Activated CD4-positive, alpha-beta memory T cell treated with anti-CD3 and anti-CD28 coated beads for 36 hours (primary cell): ENCODE results near the gene AHDC1. TPM values are rescaled to one million over a fixed set of nuclear protein-coding genes. Genes with fewer than 3 reads are reported as not detected.

ENCODE experiments used
- CTCF ChIA-PET: fragments of 350-600 bp; sonication (Branson Sonifier 250); formaldehyde crosslinking; loops from one replicate; lab custom pipeline; 2021; ENCODE audit warnings: antibody characterized with exemption, inconsistent platforms; lab: Charles Lee
- POLR2A ChIA-PET: fragments of 350-600 bp; sonication (Branson Sonifier 250); formaldehyde crosslinking; loops from one replicate; lab custom pipeline; 2021; ENCODE audit warnings: antibody characterized with exemption; lab: Charles Lee
- DNase-seq: peaks from one replicate; pipeline ENCODE4 v3.0.0-alpha.2; 2020
- H3K27ac Mint-ChIP-seq: one replicate; pipeline ENCODE4 v1.8.0; 2021; ENCODE audit warnings: mixed read lengths
- H3K27me3 Mint-ChIP-seq: one replicate; pipeline ENCODE4 v1.8.0; 2021; ENCODE audit warnings: mixed read lengths
- H3K36me3 Mint-ChIP-seq: one replicate; pipeline ENCODE4 v1.8.0; 2021; ENCODE audit warnings: mixed read lengths
- H3K4me1 Mint-ChIP-seq: one replicate; pipeline ENCODE4 v1.8.0; 2021; ENCODE audit warnings: low read depth, mixed read lengths
- H3K4me3 Mint-ChIP-seq: one replicate; pipeline ENCODE4 v1.8.0; 2021; ENCODE audit warnings: mild to moderate bottlenecking, mixed read lengths
- H3K9me3 Mint-ChIP-seq: one replicate; pipeline ENCODE4 v1.8.0; 2021; ENCODE audit warnings: mixed read lengths
- intact Hi-C: fragments of 100-400 bp; cut with micrococcal nuclease; formaldehyde crosslinking; loops from one replicate; pipeline ENCODE4 v1.15.1; 2023
- total RNA-seq, 2 experiments: library from RNA; stranded (reverse); gene quantifications; one replicate each; pipeline ENCODE4 v1.2.3, GENCODE V29; 2021

The AHDC1 gene
- 10 to 100 TPM in 1 of 2 experiments, 1 to 10 TPM in 1; 8.3 to 12.1 TPM for total RNA-seq

- Mint-ChIP-seq H3K9me3 (no peaks in the 10 kb centered on the region), H3K27ac (peak within 1 kb of the TSS; percentile 44), H3K36me3 (no peaks in the 10 kb centered on the region), H3K4me3 (peak within 1 kb of the TSS; percentile 82), H3K27me3 (no peaks in the 10 kb centered on the region), H3K4me1 (peaks cover 39% of the 10 kb centered on the region)
- DNase-seq, result peak; percentile 93
- intact Hi-C loops, result loop anchor here (2.0 to 10.0 kb wide), 4 partner anchors 35 to 279 kb away; partner anchors contain the start of genes GPR3 and TMEM222
- ChIA-PET POLR2A (interaction anchor here (0.6 to 2.2 kb wide), 5 partner anchors 28 to 81 kb away, joined by 3 to 7 read pairs (median 5); no protein-coding TSS in a partner anchor), CTCF (interaction anchor here (1.2 to 12.3 kb wide), 15 partner anchors 9 to 306 kb away, joined by 3 to 312 read pairs (median 47); partner anchors contain the start of genes GPR3, IFI6 and MAP3K6)
Observed at GRCh38 chr1:27603681-27604578, at the start of gene AHDC1. Gene AHDC1 (minus strand): TSS chr1:27604144. CDS start chr1:27552115, 52,029 bp downstream.

GRCh38 chr1:27652111-27652864 lies 48.3 kb upstream of the AHDC1 start:
- POLR2A ChIA-PET, result no interaction called here
- H3K27ac Mint-ChIP-seq, result no peak overlapping the region

GRCh38 chr1:27650539-27651175 lies 46.7 kb upstream of the AHDC1 start:
- Mint-ChIP-seq H3K27me3 (no peaks in the 10 kb centered on the region), H3K4me1 (peaks cover 11% of the 10 kb centered on the region), H3K4me3 (no peak overlapping the region), H3K36me3 (no peaks in the 10 kb centered on the region), H3K9me3 (no peaks in the 10 kb centered on the region), H3K27ac (peak overlapping the region; percentile 8)
- intact Hi-C loops, result no loop called here
- POLR2A ChIA-PET, result interaction anchor here (0.8 kb wide), 1 partner anchor 8 kb away, joined by 3 read pairs; no protein-coding TSS in a partner anchor
- DNase-seq, result no peak
- CTCF ChIA-PET, result interaction anchor here (1.1 to 3.4 kb wide), 6 partner anchors 9 to 42 kb away, joined by 3 to 18 read pairs (median 8); no protein-coding TSS in a partner anchor

More at GRCh38 chr1:27652111-27652864, 48.3 kb upstream of the AHDC1 start:
- no peak overlapping the region for H3K4me3 Mint-ChIP-seq
- H3K9me3 Mint-ChIP-seq, result no peaks in the 10 kb centered on the region
- H3K36me3 Mint-ChIP-seq, result no peaks in the 10 kb centered on the region
- peaks cover 14% of the 10 kb centered on the region for H3K4me1 Mint-ChIP-seq
- CTCF ChIA-PET, result interaction anchor here (0.7 to 3.2 kb wide), 2 partner anchors 11 to 17 kb away, joined by 3 to 9 read pairs; no protein-coding TSS in a partner anchor
- intact Hi-C loops, result no loop called here
- DNase-seq, result no peak
- H3K27me3 Mint-ChIP-seq, result no peaks in the 10 kb centered on the region

- Mint-ChIP-seq H3K27ac (peak overlapping the region; percentile 8), H3K4me1 (peaks cover 11% of the 10 kb centered on the region), H3K9me3 (no peaks in the 10 kb centered on the region), H3K36me3 (no peaks in the 10 kb centered on the region), H3K27me3 (no peaks in the 10 kb centered on the region), H3K4me3 (no peak overlapping the region)
- no peak for DNase-seq
- POLR2A ChIA-PET, result interaction anchor here (0.6 to 0.8 kb wide), 3 partner anchors 8 to 1343 kb away, joined by 3 read pairs; no protein-coding TSS in a partner anchor
- CTCF ChIA-PET, result interaction anchor here (0.9 to 3.4 kb wide), 6 partner anchors 9 to 548 kb away, joined by 3 to 18 read pairs (median 6); no protein-coding TSS in a partner anchor
- intact Hi-C loops, result no loop called here
Observed at GRCh38 chr1:27650171-27650538, 46.2 kb upstream of the AHDC1 start.

GRCh38 chr1:27649306-27649635 lies 45.3 kb upstream of the AHDC1 start:
- Mint-ChIP-seq H3K4me1 (peaks cover 11% of the 10 kb centered on the region), H3K27me3 (no peaks in the 10 kb centered on the region), H3K27ac (no peak overlapping the region)

GRCh38 chr1:27648602-27649305 lies 44.8 kb upstream of the AHDC1 start:
- Mint-ChIP-seq H3K4me1 (peaks cover 15% of the 10 kb centered on the region), H3K36me3 (no peaks in the 10 kb centered on the region), H3K4me3 (no peak overlapping the region), H3K9me3 (no peaks in the 10 kb centered on the region), H3K27ac (no peak overlapping the region), H3K27me3 (no peaks in the 10 kb centered on the region)
- CTCF ChIA-PET, result interaction anchor here (1.1 to 3.4 kb wide), 3 partner anchors 14 to 40 kb away, joined by 3 to 18 read pairs (median 13); no protein-coding TSS in a partner anchor
- no peak for DNase-seq
- intact Hi-C loops, result no loop called here
- POLR2A ChIA-PET, result no interaction called here

More at GRCh38 chr1:27649306-27649635, 45.3 kb upstream of the AHDC1 start:
- intact Hi-C loops, result no loop called here
- Mint-ChIP-seq H3K9me3 (no peaks in the 10 kb centered on the region), H3K4me3 (no peak overlapping the region), H3K36me3 (no peaks in the 10 kb centered on the region)
- no peak for DNase-seq
- ChIA-PET POLR2A (no interaction called here), CTCF (interaction anchor here (0.9 to 3.4 kb wide), 6 partner anchors 13 to 547 kb away, joined by 3 to 18 read pairs (median 6); no protein-coding TSS in a partner anchor)

- no peaks in the 10 kb centered on the region for H3K9me3 Mint-ChIP-seq
- no peak overlapping the region for H3K27ac Mint-ChIP-seq
- no peaks in the 10 kb centered on the region for H3K27me3 Mint-ChIP-seq
- CTCF ChIA-PET, result interaction anchor here (0.7 to 1.7 kb wide), 4 partner anchors 16 to 79 kb away, joined by 3 to 5 read pairs (median 4); no protein-coding TSS in a partner anchor
- no peak overlapping the region for H3K4me3 Mint-ChIP-seq
- no peaks in the 10 kb centered on the region for H3K36me3 Mint-ChIP-seq
- no peak for DNase-seq
- POLR2A ChIA-PET, result no interaction called here
- peaks cover 19% of the 10 kb centered on the region for H3K4me1 Mint-ChIP-seq
- intact Hi-C loops, result no loop called here
Observed at GRCh38 chr1:27647328-27647727, 43.4 kb upstream of the AHDC1 start.

GRCh38 chr1:27646676-27647075 lies 42.7 kb upstream of the AHDC1 start:
- intact Hi-C loops, result no loop called here
- CTCF ChIA-PET, result interaction anchor here (1.1 to 1.7 kb wide), 3 partner anchors 16 to 78 kb away, joined by 3 to 5 read pairs (median 4); no protein-coding TSS in a partner anchor
- Mint-ChIP-seq H3K9me3 (no peaks in the 10 kb centered on the region), H3K4me3 (no peak overlapping the region), H3K27me3 (no peaks in the 10 kb centered on the region), H3K27ac (no peak overlapping the region), H3K36me3 (no peaks in the 10 kb centered on the region), H3K4me1 (peaks cover 19% of the 10 kb centered on the region)
- POLR2A ChIA-PET, result no interaction called here
- no peak for DNase-seq

GRCh38 chr1:27645071-27645415 lies 41.1 kb upstream of the AHDC1 start:
- Mint-ChIP-seq H3K27ac (no peak overlapping the region), H3K4me3 (no peak overlapping the region), H3K36me3 (no peaks in the 10 kb centered on the region), H3K27me3 (no peaks in the 10 kb centered on the region), H3K4me1 (peaks cover 9% of the 10 kb centered on the region), H3K9me3 (no peaks in the 10 kb centered on the region)
- ChIA-PET CTCF (interaction anchor here (1.1 to 2.4 kb wide), 3 partner anchors 11 to 36 kb away, joined by 6 to 39 read pairs (median 13); no protein-coding TSS in a partner anchor), POLR2A (no interaction called here)
- DNase-seq, result no peak
- intact Hi-C loops, result loop anchor here (2.0 kb wide), 1 partner anchor 18 kb away; no protein-coding TSS in a partner anchor

- H3K4me3 Mint-ChIP-seq, result no peak overlapping the region
- peaks cover 7% of the 10 kb centered on the region for H3K4me1 Mint-ChIP-seq
- no peak overlapping the region for H3K27ac Mint-ChIP-seq
- POLR2A ChIA-PET, result no interaction called here
- H3K36me3 Mint-ChIP-seq, result no peaks in the 10 kb centered on the region
- intact Hi-C loops, result loop anchor here (2.0 kb wide), 1 partner anchor 18 kb away; no protein-coding TSS in a partner anchor
- no peaks in the 10 kb centered on the region for H3K9me3 Mint-ChIP-seq
- H3K27me3 Mint-ChIP-seq, result no peaks in the 10 kb centered on the region
- no peak for DNase-seq
- CTCF ChIA-PET, result interaction anchor here (0.7 to 2.4 kb wide), 9 partner anchors 12 to 344 kb away, joined by 3 to 39 read pairs (median 3); no protein-coding TSS in a partner anchor
Observed at GRCh38 chr1:27644369-27645070, 40.6 kb upstream of the AHDC1 start.
